ENCODE results near the gene ZIC4. TPM values are rescaled to one million over a fixed set of nuclear protein-coding genes. Genes with fewer than 3 reads are reported as not detected.

ZIC4 gene
- total and polyA plus RNA-seq, 4 donors: 0.06 TPM; not detected in 3

- WGBS: 42% methylated on average over 1 of the region's 1 CpG
These were observed 41.6 kb downstream of the ZIC4 start for GRCh38 chr3:147364771-147365170.

GRCh38 chr3:147361454-147362420 is 44.6 kb downstream of the ZIC4 start:
- TF ChIP-seq FOXA2 (IDR thresholded peaks at IDR 0.05) (no peak), RAD21 (IDR thresholded peaks at IDR 0.05) (peak; percentile 46 to 57), CTCF (IDR thresholded peaks at IDR 0.05; ENCODE audit: low read depth, low read length, missing input control) (peak; percentile 47)
- 11% methylated on average over 12 of the region's 12 CpGs for WGBS
- no peaks in the 10 kb centered on the region for H3K36me3 ChIP-seq (ENCODE audit: control insufficient read depth in 4 of 4, insufficient read depth in 3 of 4, low read depth in 1 of 4, low read length in 3 of 4)
- peak; percentile 55 for DNase-seq (ENCODE audit: low spot score)
- H3K9ac ChIP-seq (ENCODE audit: low read depth in 1 of 2, low read length in 2 of 2): no peak overlapping the region
- H3K9me3 ChIP-seq (ENCODE audit: control insufficient read depth in 4 of 4, low read length in 3 of 4): peaks cover 0 to 2% (median 0%) of the 10 kb centered on the region in 4 donors
- H3K4me3 ChIP-seq (ENCODE audit: low read depth in 1 of 3, low read length in 3 of 3): no peak overlapping the region
- H3K27me3 ChIP-seq (ENCODE audit: control insufficient read depth in 4 of 4, insufficient read depth in 4 of 4, low read length in 3 of 4): peaks cover 3 to 45% (median 22%) of the 10 kb centered on the region in 4 donors
- H3K4me1 ChIP-seq (ENCODE audit: control insufficient read depth in 4 of 4, insufficient read depth in 4 of 4, low read length in 3 of 4): no peaks in the 10 kb centered on the region
- no peak overlapping the region for H3K27ac ChIP-seq (ENCODE audit: low read depth in 1 of 2, low read length in 2 of 2)

More at GRCh38 chr3:147364771-147365170, 41.6 kb downstream of the ZIC4 start:
- Histone ChIP-seq H3K36me3 (ENCODE audit: control insufficient read depth in 4 of 4, insufficient read depth in 3 of 4, low read depth in 1 of 4, low read length in 3 of 4) (no peaks in the 10 kb centered on the region), H3K9me3 (ENCODE audit: control insufficient read depth in 4 of 4, low read length in 3 of 4) (peaks cover 0 to 3% (median 0%) of the 10 kb centered on the region in 4 donors), H3K27ac (ENCODE audit: low read depth in 1 of 2, low read length in 2 of 2) (no peak overlapping the region), H3K27me3 (ENCODE audit: control insufficient read depth in 4 of 4, insufficient read depth in 4 of 4, low read length in 3 of 4) (peaks cover under 1 to 35% (median 18%) of the 10 kb centered on the region in 4 donors), H3K9ac (ENCODE audit: low read depth in 1 of 2, low read length in 2 of 2) (no peak overlapping the region), H3K4me3 (ENCODE audit: low read depth in 1 of 3, low read length in 3 of 3) (no peak overlapping the region), H3K4me1 (ENCODE audit: control insufficient read depth in 4 of 4, insufficient read depth in 4 of 4, low read length in 3 of 4) (no peaks in the 10 kb centered on the region)
- TF ChIP-seq SP1 (IDR thresholded peaks at IDR 0.05) (no peak), HNF4G (IDR thresholded peaks at IDR 0.05) (no peak), NR2F2 (IDR thresholded peaks at IDR 0.05) (no peak)
- TF ChIP-seq, protein P1, sequence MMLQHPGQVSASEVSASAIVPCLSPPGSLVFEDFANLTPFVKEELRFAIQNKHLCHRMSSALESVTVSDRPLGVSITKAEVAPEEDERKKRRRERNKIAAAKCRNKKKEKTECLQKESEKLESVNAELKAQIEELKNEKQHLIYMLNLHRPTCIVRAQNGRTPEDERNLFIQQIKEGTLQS (IDR thresholded peaks at IDR 0.05): no peak
- DNase-seq (ENCODE audit: low spot score): no peak

GRCh38 chr3:147360646-147361453 is 45.5 kb downstream of the ZIC4 start:
- no peak for DNase-seq (ENCODE audit: low spot score)
- TF ChIP-seq FOXA2 (IDR thresholded peaks at IDR 0.05) (no peak), JUND (IDR thresholded peaks at IDR 0.05) (no peak), TAF1 (conservative IDR thresholded peaks at IDR 0.05) (no peak), CTCF (IDR thresholded peaks at IDR 0.05; ENCODE audit: low read depth, low read length, missing input control) (no peak), RAD21 (IDR thresholded peaks at IDR 0.05) (no peak), SP1 (IDR thresholded peaks at IDR 0.05) (no peak), REST (IDR thresholded peaks at IDR 0.05) (no peak), ZBTB33 (IDR thresholded peaks at IDR 0.05) (no peak), NR2F2 (IDR thresholded peaks at IDR 0.05) (no peak), GABPA (IDR thresholded peaks at IDR 0.05 in 1 of 2, conservative IDR thresholded peaks at IDR 0.05 in 1 of 2) (no peak), FOXA1 (IDR thresholded peaks at IDR 0.05) (no peak)

More at GRCh38 chr3:147360646-147361453, 45.5 kb downstream of the ZIC4 start:
- WGBS: 7% methylated on average over 21 of the region's 21 CpGs
- H3K9ac ChIP-seq (ENCODE audit: low read depth in 1 of 2, low read length in 2 of 2): no peak overlapping the region
- no peaks in the 10 kb centered on the region for H3K36me3 ChIP-seq (ENCODE audit: control insufficient read depth in 4 of 4, insufficient read depth in 3 of 4, low read depth in 1 of 4, low read length in 3 of 4)
- H3K4me1 ChIP-seq (ENCODE audit: control insufficient read depth in 4 of 4, insufficient read depth in 4 of 4, low read length in 3 of 4): no peaks in the 10 kb centered on the region
- H3K27me3 ChIP-seq (ENCODE audit: control insufficient read depth in 4 of 4, insufficient read depth in 4 of 4, low read length in 3 of 4): peaks cover 3 to 52% (median 25%) of the 10 kb centered on the region in 4 donors
- no peak overlapping the region for H3K27ac ChIP-seq (ENCODE audit: low read depth in 1 of 2, low read length in 2 of 2)
- peaks cover 0 to 2% (median 0%) of the 10 kb centered on the region in 4 donors for H3K9me3 ChIP-seq (ENCODE audit: control insufficient read depth in 4 of 4, low read length in 3 of 4)
- no peak overlapping the region for H3K4me3 ChIP-seq (ENCODE audit: low read depth in 1 of 3, low read length in 3 of 3)
